Measurements from ENCODE around the gene FNDC7.

The FNDC7 gene

GRCh38 chr1:108691942-108692723 lies 20.6 kb upstream of the FNDC7 start, which contains the start of gene PRPF38B:
Gene PRPF38B (plus strand): TSS chr1:108692310. CDS start chr1:108692592, 282 bp downstream.
- Histone ChIP-seq H3K4me2 (ENCODE audit: low read length) (peak within 1 kb of the TSS; percentile 83), H3K36me3 (ENCODE audit: control insufficient read depth in 1 of 2, insufficient read depth in 2 of 2, low read length in 2 of 2) (peaks cover 5 to 6% of the 10 kb centered on the region in 2 experiments), H4K91ac (ENCODE audit: low read depth, low read length) (peak within 1 kb of the TSS; percentile 95), H2BK120ac (ENCODE audit: insufficient read depth, low read length, poor library complexity) (peak within 1 kb of the TSS; percentile 67), H3K79me2 (ENCODE audit: control insufficient read depth, insufficient read depth, low read length, poor library complexity) (peaks cover 15% of the 10 kb centered on the region), H3K4me1 (ENCODE audit: control insufficient read depth in 1 of 2, insufficient read depth in 2 of 2, low read length in 2 of 2) (peaks cover 0 to 2% of the 10 kb centered on the region in 2 experiments), H2BK12ac (ENCODE audit: low read length) (no peak within 1 kb of the TSS), H3K18ac (ENCODE audit: low read length) (peak within 1 kb of the TSS; percentile 98), H2AK5ac (ENCODE audit: low read length) (peak within 1 kb of the TSS; percentile 78), H3K4ac (ENCODE audit: low read depth, low read length) (peak within 1 kb of the TSS; percentile 60), H4K8ac (ENCODE audit: low read depth, low read length) (peak within 1 kb of the TSS; percentile 98), H3K27ac (ENCODE audit: low read depth, low read length) (peak within 1 kb of the TSS; percentile 99), H2AFZ (ENCODE audit: insufficient read depth, low read length, poor library complexity) (peak within 1 kb of the TSS; percentile 94), H3K27me3 (ENCODE audit: insufficient read depth, low read length) (no peaks in the 10 kb centered on the region), H3K14ac (ENCODE audit: low read length) (peak within 1 kb of the TSS; percentile 93), H3K9ac (ENCODE audit: low read length) (peak within 1 kb of the TSS; percentile 98), H2BK5ac (ENCODE audit: low read depth, low read length, poor library complexity) (peak within 1 kb of the TSS; percentile 95), H3K9me3 (ENCODE audit: insufficient read depth, low read depth, low read length) (no peaks in the 10 kb centered on the region), H3K4me3 (ENCODE audit: low read depth, low read length) (peak within 1 kb of the TSS; percentile 87), H3K23ac (ENCODE audit: low read length) (no peak within 1 kb of the TSS), H3K79me1 (ENCODE audit: low read length) (peaks cover 11% of the 10 kb centered on the region), H4K12ac (ENCODE audit: low read depth, low read length) (peak within 1 kb of the TSS; percentile 91)
- WGBS (ENCODE audit: extremely low coverage, insufficient coverage, insufficient read length): no CpG with 5 or more reads among the region's 59 CpGs
- DNase-seq: peak; percentile 91 to 94

DNA sequence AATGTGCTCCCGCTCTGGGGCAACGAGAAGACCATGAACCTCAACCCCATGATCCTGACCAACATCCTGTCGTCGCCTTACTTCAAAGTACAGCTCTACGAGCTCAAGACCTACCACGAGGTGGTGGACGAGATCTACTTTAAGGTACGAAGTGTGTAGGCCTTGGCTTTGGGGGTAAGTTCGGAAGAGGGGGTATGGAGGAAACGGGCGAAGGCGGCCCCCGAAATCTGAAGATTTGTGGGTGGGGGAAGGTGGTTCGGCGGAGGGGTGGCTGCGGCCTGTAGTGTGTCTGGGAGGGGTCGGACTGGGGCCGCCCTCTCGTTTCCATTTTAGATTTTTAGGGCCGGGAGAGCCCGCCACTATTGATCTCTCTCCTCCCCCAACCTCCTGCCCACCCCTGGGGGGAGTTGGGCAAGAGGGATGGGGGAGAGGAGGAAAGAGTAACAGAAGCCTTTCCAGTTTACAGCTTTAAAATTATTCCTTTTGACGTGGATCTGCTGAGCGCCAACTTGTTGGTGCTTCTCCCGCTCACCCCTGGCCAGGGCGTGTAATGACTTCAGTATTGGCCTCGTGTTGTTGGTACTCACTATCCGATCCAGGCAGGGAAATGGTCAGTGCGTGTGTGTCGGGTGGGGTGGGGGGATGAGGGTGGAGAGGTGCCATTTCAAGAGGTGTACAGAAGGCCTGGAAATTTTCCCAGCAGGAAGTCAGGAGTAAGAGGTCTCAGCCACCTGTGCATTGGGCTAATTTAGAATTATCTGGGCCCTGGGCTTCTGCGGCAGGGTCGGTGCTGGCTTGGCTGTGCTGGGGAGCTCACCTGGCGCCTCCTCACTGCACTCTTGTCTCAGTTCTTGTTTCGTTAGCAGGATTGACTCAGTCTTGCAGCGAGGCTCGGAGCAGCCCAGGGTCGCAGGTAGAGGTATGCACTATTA lies 19.7 kb upstream of the FNDC7 start:
- H2BK5ac ChIP-seq (ENCODE audit: low read depth, low read length, poor library complexity): peak overlapping the region; percentile 95
- peak overlapping the region; percentile 64 for H2BK120ac ChIP-seq (ENCODE audit: insufficient read depth, low read length, poor library complexity)
- H3K4me3 ChIP-seq (ENCODE audit: low read depth, low read length): peak overlapping the region; percentile 87
- peak overlapping the region; percentile 62 for H3K4me2 ChIP-seq (ENCODE audit: low read length)
- H4K8ac ChIP-seq (ENCODE audit: low read depth, low read length): peak overlapping the region; percentile 98
- H2AFZ ChIP-seq (ENCODE audit: insufficient read depth, low read length, poor library complexity): peak overlapping the region; percentile 79
- H3K27me3 ChIP-seq (ENCODE audit: insufficient read depth, low read length): no peaks in the 10 kb centered on the region
- H3K27ac ChIP-seq (ENCODE audit: low read depth, low read length): peak overlapping the region; percentile 99
- H3K79me1 ChIP-seq (ENCODE audit: low read length): peaks cover 11% of the 10 kb centered on the region
- no CpG with 5 or more reads among the region's 36 CpGs for WGBS (ENCODE audit: extremely low coverage, insufficient coverage, insufficient read length)
- no peak overlapping the region for H2BK12ac ChIP-seq (ENCODE audit: low read length)
- peak overlapping the region; percentile 58 for H3K4ac ChIP-seq (ENCODE audit: low read depth, low read length)
- H4K91ac ChIP-seq (ENCODE audit: low read depth, low read length): peak overlapping the region; percentile 95
- H4K12ac ChIP-seq (ENCODE audit: low read depth, low read length): peak overlapping the region; percentile 91
- H3K18ac ChIP-seq (ENCODE audit: low read length): peak overlapping the region; percentile 27
- no peaks in the 10 kb centered on the region for H3K9me3 ChIP-seq (ENCODE audit: insufficient read depth, low read depth, low read length)
- peak overlapping the region; percentile 93 for H3K14ac ChIP-seq (ENCODE audit: low read length)
- peak overlapping the region; percentile 96 for H3K9ac ChIP-seq (ENCODE audit: low read length)
- DNase-seq: peak; percentile 49 to 63
- peak overlapping the region; percentile 78 for H2AK5ac ChIP-seq (ENCODE audit: low read length)
- peaks cover 0 to 2% of the 10 kb centered on the region in 2 experiments for H3K4me1 ChIP-seq (ENCODE audit: control insufficient read depth in 1 of 2, insufficient read depth in 2 of 2, low read length in 2 of 2)
- H3K36me3 ChIP-seq (ENCODE audit: control insufficient read depth in 1 of 2, insufficient read depth in 2 of 2, low read length in 2 of 2): peaks cover 5 to 9% of the 10 kb centered on the region in 2 experiments
- no peak overlapping the region for H3K23ac ChIP-seq (ENCODE audit: low read length)
- H3K79me2 ChIP-seq (ENCODE audit: control insufficient read depth, insufficient read depth, low read length, poor library complexity): peaks cover 15% of the 10 kb centered on the region

DNA sequence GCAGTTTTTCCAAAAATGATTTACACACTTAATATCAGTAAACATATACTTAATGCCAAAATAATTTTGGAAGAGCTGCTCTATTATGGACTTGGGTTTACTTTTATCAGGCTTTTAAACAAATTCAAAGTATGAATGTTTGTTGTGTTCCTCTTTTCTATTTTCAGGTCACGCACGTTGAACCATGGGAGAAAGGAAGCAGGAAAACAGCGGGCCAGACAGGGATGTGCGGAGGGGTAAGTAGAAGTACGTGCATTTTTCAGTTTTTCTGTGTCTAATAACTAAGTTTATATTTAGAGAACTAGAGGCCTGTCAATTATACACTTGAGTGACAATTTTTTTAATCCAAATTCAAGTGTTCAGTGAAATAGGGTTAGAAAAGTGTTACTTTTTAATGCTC lies 17.2 kb upstream of the FNDC7 start:
- H3K27ac ChIP-seq (ENCODE audit: low read depth, low read length): no peak overlapping the region
- no peak overlapping the region for H3K4ac ChIP-seq (ENCODE audit: low read depth, low read length)
- no CpG with 5 or more reads among the region's 5 CpGs for WGBS (ENCODE audit: extremely low coverage, insufficient coverage, insufficient read length)
- no peak overlapping the region for H3K18ac ChIP-seq (ENCODE audit: low read length)
- no peak overlapping the region for H2AK5ac ChIP-seq (ENCODE audit: low read length)
- no peak overlapping the region for H4K12ac ChIP-seq (ENCODE audit: low read depth, low read length)
- H3K27me3 ChIP-seq (ENCODE audit: insufficient read depth, low read length): no peaks in the 10 kb centered on the region
- H3K4me1 ChIP-seq (ENCODE audit: control insufficient read depth in 1 of 2, insufficient read depth in 2 of 2, low read length in 2 of 2): peaks cover 0 to 2% of the 10 kb centered on the region in 2 experiments
- no peak overlapping the region for H3K14ac ChIP-seq (ENCODE audit: low read length)
- no peak overlapping the region for H2BK120ac ChIP-seq (ENCODE audit: insufficient read depth, low read length, poor library complexity)
- H3K4me2 ChIP-seq (ENCODE audit: low read length): no peak overlapping the region
- H2AFZ ChIP-seq (ENCODE audit: insufficient read depth, low read length, poor library complexity): no peak overlapping the region
- DNase-seq: no peak
- no peak overlapping the region for H2BK12ac ChIP-seq (ENCODE audit: low read length)
- H3K36me3 ChIP-seq (ENCODE audit: control insufficient read depth in 1 of 2, insufficient read depth in 2 of 2, low read length in 2 of 2): peaks cover 8 to 23% of the 10 kb centered on the region in 2 experiments
- H3K9ac ChIP-seq (ENCODE audit: low read length): no peak overlapping the region
- H3K79me2 ChIP-seq (ENCODE audit: control insufficient read depth, insufficient read depth, low read length, poor library complexity): peaks cover 15% of the 10 kb centered on the region
- no peak overlapping the region for H4K91ac ChIP-seq (ENCODE audit: low read depth, low read length)
- no peak overlapping the region for H3K4me3 ChIP-seq (ENCODE audit: low read depth, low read length)
- H3K23ac ChIP-seq (ENCODE audit: low read length): no peak overlapping the region
- no peak overlapping the region for H4K8ac ChIP-seq (ENCODE audit: low read depth, low read length)
- H3K79me1 ChIP-seq (ENCODE audit: low read length): peaks cover 11% of the 10 kb centered on the region
- H2BK5ac ChIP-seq (ENCODE audit: low read depth, low read length, poor library complexity): no peak overlapping the region
- no peaks in the 10 kb centered on the region for H3K9me3 ChIP-seq (ENCODE audit: insufficient read depth, low read depth, low read length)
